ENCODE data around the gene JCHAIN. TPM values are rescaled to one million over a fixed set of nuclear protein-coding genes. Genes with fewer than 3 reads are reported as not detected.

JCHAIN gene
- total and polyA plus RNA-seq, 9 of the 15 experiments (the other 6 are each of a cell fraction or from before 2014, with no cell fraction given) = 0.04 to 0.68 (median 0.26) TPM; not detected in 5

DNA sequence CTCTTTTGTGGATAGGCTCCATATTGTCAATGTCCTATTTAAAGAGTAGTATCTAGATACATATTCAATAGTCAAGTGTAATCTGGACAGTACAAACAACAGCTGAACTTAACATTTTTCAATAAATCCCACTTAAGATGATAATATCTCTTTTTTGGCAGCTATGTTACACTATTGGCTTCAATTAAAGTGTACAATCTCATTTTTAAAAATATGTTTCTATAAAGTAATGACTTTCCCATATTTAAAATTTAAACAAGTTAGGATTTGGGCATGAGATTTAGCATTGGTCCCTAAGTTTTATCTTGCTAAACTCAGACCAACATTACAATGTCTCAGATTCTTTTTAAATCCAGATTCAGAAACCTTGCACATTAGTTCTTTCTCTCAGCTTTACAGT lies 7.9 kb upstream of the JCHAIN start:
- Histone ChIP-seq H2AFZ (ENCODE audit: low read depth, low read length) (no peak overlapping the region), H4K20me1 (replicated peaks; ENCODE audit: control insufficient read depth, insufficient read depth, low read length) (no peaks in the 10 kb centered on the region), H3K9ac (ENCODE audit: insufficient read depth in 1 of 2, low read depth in 2 of 2, low read length in 2 of 2) (no peak overlapping the region), H3K36me3 (ENCODE audit: control insufficient read depth, insufficient read depth, low read length) (no peaks in the 10 kb centered on the region), H3K4me2 (ENCODE audit: insufficient read depth, low read length) (no peak overlapping the region), H3K4me3 (no peak overlapping the region), H3K4me1 (replicated peaks in 1 of 2; ENCODE audit: control insufficient read depth in 2 of 2, insufficient read depth in 2 of 2, low read length in 2 of 2) (no peaks in the 10 kb centered on the region), H3K79me2 (ENCODE audit: control insufficient read depth, insufficient read depth, low read length) (no peaks in the 10 kb centered on the region), H3K9me3 (replicated peaks; ENCODE audit: control insufficient read depth, insufficient read depth, low read depth, low read length) (no peaks in the 10 kb centered on the region), H3K9me1 (ENCODE audit: control insufficient read depth, insufficient read depth, low read length) (no peaks in the 10 kb centered on the region), H3K27me3 (ENCODE audit: control insufficient read depth in 2 of 2, insufficient read depth in 2 of 2, low read length in 2 of 2) (no peaks in the 10 kb centered on the region), H3K27ac (ENCODE audit: extremely low read depth, low read depth, low read length) (no peak overlapping the region)
- in situ Hi-C loops (cut with MboI) (no loop called here), intact Hi-C loops (cut with micrococcal nuclease) (no loop called here)
- ChIA-PET CTCF (ENCODE audit: low intra/inter-chr PET ratio) (no interaction called here), POLR2A (no interaction called here)
- no peak for DNase-seq (ENCODE audit: extremely low read depth in 1 of 4, low spot score in 3 of 4)
- no TSS peak for BruUV-seq (replicated peaks)
- no peak for TF ChIP-seq GATAD2A (IDR thresholded peaks at IDR 0.05)
- TF ChIP-seq SAP30 (IDR thresholded peaks at IDR 0.05; ENCODE audit: borderline replicate concordance, insufficient read depth, low read depth, low read length, poor library complexity, severe bottlenecking) = no peak
- TF ChIP-seq MAZ (CRISPR knock-in tag; conservative IDR thresholded peaks at IDR 0.05 in 1 of 2, IDR thresholded peaks at IDR 0.05 in 1 of 2) = no peak
- TF ChIP-seq, protein P1, sequence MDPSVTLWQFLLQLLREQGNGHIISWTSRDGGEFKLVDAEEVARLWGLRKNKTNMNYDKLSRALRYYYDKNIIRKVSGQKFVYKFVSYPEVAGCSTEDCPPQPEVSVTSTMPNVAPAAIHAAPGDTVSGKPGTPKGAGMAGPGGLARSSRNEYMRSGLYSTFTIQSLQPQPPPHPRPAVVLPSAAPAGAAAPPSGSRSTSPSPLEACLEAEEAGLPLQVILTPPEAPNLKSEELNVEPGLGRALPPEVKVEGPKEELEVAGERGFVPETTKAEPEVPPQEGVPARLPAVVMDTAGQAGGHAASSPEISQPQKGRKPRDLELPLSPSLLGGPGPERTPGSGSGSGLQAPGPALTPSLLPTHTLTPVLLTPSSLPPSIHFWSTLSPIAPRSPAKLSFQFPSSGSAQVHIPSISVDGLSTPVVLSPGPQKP (CRISPR knock-in tag; IDR thresholded peaks at IDR 0.05) = no peak
- no peak for TF ChIP-seq ZNF239 (CRISPR knock-in tag; IDR thresholded peaks at IDR 0.05)
- no peak for TF ChIP-seq SMAD1 (IDR thresholded peaks at IDR 0.05; ENCODE audit: low read depth, low read length, partially characterized antibody)
- no peak for TF ChIP-seq ZNF121 (CRISPR knock-in tag; conservative IDR thresholded peaks at IDR 0.05)
- TF ChIP-seq, protein P2, sequence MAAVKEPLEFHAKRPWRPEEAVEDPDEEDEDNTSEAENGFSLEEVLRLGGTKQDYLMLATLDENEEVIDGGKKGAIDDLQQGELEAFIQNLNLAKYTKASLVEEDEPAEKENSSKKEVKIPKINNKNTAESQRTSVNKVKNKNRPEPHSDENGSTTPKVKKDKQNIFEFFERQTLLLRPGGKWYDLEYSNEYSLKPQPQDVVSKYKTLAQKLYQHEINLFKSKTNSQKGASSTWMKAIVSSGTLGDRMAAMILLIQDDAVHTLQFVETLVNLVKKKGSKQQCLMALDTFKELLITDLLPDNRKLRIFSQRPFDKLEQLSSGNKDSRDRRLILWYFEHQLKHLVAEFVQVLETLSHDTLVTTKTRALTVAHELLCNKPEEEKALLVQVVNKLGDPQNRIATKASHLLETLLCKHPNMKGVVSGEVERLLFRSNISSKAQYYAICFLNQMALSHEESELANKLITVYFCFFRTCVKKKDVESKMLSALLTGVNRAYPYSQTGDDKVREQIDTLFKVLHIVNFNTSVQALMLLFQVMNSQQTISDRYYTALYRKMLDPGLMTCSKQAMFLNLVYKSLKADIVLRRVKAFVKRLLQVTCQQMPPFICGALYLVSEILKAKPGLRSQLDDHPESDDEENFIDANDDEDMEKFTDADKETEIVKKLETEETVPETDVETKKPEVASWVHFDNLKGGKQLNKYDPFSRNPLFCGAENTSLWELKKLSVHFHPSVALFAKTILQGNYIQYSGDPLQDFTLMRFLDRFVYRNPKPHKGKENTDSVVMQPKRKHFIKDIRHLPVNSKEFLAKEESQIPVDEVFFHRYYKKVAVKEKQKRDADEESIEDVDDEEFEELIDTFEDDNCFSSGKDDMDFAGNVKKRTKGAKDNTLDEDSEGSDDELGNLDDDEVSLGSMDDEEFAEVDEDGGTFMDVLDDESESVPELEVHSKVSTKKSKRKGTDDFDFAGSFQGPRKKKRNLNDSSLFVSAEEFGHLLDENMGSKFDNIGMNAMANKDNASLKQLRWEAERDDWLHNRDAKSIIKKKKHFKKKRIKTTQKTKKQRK (IDR thresholded peaks at IDR 0.05; ENCODE audit: borderline replicate concordance, low read depth, low read length) = no peak
- TF ChIP-seq ZNF140 (CRISPR knock-in tag; IDR thresholded peaks at IDR 0.05) = no peak
- ATAC-seq = no peak
- FAIRE-seq = no peak
